GM19468 (cell line): ENCODE results near the gene DIS3L2.
"Not testable (repeated sequence)": the region's sequence is repeated elsewhere in the genome, so short reads cannot be mapped to it uniquely, and the experiment has no call there.

Source experiments
- ATAC-seq: cut with Tn5 transposase; IDR thresholded peaks from one replicate; pipeline ENCODE4 v1.9.1; 2021; ENCODE audit warnings: mild to moderate bottlenecking, moderate library complexity, moderate number of reproducible peaks; ENCODE audit not compliant: unreplicated experiment; ENCODE audit errors: extremely low read depth

Gene DIS3L2

GRCh38 chr2:232103140-232103737, 141.7 kb downstream of the DIS3L2 start:
- ATAC-seq: no peak

GRCh38 chr2:232104076-232104646, 142.6 kb downstream of the DIS3L2 start:
- ATAC-seq: no peak

GRCh38 chr2:232111551-232111950, 150.0 kb downstream of the DIS3L2 start:
- ATAC-seq: no peak

DNA sequence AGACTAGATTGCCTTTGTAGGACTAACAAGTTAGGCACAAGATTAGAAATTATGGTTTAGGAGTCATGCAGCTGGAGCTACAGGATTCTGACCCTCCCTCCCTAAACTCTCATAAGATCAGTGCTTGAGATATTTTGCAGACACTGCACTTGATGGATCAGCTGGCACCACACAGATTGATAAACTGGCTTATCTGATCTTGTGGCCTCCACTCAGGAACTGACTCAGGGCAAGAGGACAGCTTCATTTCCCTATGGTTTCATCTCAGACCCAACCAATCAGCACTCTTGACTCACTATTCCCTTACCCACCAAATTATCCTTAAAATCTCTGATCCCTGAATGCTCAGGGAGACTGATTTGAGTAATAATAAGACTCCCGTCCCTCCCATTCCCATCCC, 152.3 kb downstream of the DIS3L2 start:
- no peak for ATAC-seq

DNA sequence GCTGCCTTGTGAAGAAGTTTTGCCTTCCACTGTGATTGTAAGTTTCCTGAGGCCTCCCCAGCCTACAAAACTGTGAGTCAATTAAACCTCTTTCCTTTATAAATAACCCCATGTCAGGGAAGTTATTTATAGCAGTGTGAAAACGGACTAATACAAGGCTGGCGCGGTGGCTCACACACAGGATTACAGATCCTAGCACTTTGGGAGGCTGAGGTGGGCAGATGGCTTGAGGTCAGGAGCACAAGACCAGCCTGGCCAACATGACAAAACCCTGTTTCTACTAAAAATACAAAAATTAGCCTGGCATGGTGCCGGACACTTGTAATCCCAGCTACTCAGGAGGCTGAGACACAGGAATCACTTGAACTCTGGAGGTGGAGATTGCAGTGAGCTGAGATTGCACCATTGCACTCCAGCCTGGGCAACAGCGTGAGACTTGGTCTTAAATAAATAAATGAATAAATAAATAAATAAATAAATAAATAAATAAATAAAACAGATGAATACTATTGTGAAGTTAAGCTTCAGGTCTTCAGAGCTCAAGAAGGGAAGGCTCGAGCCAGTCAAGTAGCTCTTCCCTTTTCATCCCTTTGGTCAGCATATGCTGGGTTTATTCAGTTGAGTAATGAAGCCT, 154.3 kb downstream of the DIS3L2 start:
- not testable (repeated sequence) for ATAC-seq

DNA sequence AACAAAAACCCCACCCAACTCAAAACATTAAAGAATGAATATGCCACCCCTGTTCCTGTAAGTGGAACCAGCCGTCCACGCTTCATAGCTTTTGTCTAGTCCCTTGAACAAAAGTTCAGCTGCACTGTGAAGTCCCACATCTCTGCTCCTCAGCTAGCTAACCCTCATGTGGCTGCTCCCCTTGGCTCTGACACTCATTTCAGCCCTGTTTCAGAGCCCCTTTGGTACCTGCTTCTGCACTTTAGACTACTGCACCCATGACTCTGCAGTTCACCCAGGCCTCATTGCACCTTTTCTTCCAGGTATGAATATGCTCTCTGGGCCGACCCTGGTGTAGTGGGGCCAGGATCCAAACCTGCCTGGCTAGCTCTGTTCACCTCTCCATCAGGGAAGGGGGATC, 155.3 kb downstream of the DIS3L2 start:
- ATAC-seq: no peak

GRCh38 chr2:232117413-232117812, 155.9 kb downstream of the DIS3L2 start:
- ATAC-seq: no peak

- no peak for ATAC-seq
Observed at GRCh38 chr2:232120911-232121310, 159.4 kb downstream of the DIS3L2 start.

DNA sequence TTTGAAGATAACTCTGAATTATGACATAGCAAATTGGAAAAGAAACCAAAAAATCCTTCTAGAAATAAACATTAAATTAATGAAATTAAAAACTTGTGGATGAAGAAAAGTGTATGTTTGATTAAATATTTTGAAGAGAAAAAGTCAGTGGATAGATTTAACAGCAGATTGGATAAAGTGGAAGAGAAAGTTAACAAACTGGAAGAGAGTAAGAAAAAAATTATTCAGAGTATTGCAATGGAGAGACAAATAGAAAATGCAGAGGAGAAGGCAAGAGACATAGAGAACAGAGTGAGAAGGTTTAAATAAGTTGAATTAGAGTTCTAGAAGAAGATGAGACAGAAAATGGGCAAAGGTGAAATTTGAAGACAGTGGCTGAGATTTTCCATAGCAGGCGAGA, 162.8 kb downstream of the DIS3L2 start:
- no peak for ATAC-seq

DNA sequence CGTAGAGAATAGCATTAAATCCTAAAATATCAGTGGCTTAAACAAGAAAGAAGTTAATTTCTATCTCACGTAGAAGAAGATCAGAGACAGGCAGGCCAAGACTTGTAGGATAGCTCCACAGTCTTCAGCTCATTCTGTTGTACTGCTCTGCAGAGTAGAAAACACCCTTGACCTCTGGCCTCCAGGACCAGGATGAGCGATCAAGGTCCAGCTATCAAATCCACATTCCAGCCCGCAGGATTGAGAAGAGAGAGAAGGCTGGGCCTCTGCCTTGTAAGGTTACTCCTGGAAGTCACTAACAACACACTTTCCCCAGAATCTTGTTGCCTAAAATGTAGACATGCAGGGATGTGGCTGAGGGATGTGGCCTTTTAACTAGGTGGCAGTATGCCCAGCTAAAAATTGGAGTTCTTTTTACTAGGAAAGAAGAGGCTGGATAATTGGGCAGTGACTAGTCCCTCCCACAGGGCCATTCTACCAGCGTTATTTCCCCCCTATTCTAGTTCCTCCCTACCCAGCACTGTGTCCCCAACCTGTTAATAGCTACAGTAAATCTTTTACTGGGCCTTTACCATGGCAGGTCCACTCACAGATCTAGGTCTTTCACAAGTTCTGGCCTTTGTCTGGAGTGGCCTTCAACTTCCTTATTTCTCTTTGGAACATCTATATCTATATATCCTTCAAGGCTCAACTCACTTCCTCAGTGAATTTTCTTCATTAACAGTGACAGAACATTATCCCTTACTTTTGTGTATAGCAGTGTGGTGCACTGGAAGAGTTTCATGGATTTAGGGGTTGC, 165.0 kb downstream of the DIS3L2 start:
- ATAC-seq: no peak

DNA sequence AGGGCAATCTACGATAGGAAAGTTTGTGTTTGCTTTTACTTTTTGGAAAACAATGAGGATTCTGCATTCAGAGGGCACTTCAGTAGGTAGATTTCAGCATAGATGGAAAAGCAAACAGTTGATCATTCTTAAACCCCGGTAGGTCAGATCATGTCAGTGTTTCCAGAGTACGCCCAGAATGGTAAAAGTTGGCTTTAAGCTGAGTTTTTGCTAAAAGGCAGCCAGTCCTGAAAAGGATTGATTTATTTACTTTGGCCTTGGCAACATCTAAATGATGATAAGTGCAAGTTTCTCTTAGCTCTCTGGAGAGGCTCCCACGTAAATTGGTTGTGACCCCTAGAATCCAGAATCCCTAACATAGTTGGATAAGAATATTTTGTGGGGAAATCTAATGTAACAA, 168.0 kb downstream of the DIS3L2 start:
- no peak for ATAC-seq

GRCh38 chr2:232132181-232132580, 170.7 kb downstream of the DIS3L2 start:
- no peak for ATAC-seq

- no peak for ATAC-seq
Observed at GRCh38 chr2:232133078-232133477, 171.6 kb downstream of the DIS3L2 start.

DNA sequence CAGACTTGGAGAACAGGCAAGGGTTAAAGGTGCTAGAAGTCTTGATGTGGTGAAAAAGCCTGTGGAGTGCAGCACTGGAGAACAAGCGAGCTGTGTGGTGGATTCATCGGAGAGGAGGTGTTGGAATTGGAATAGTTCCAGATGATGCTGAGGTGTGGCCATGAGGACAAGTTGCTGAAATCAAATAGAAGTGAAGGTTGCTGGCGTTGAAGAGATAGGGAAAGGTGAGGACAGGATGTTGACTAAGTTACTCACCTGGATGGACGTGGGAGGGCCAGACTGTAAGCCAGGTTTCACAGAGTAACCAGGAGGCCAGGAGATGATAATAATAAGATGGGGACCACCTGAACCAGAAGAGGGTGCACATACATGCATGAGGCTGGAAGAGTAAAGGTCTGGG, 173.4 kb downstream of the DIS3L2 start:
- ATAC-seq: no peak

- no peak for ATAC-seq
Observed at GRCh38 chr2:232137356-232138147, 176.0 kb downstream of the DIS3L2 start.

- no peak for ATAC-seq
Observed at GRCh38 chr2:232138441-232138840, 176.9 kb downstream of the DIS3L2 start.

GRCh38 chr2:232139171-232139594, 177.7 kb downstream of the DIS3L2 start:
- ATAC-seq: no peak

- no peak for ATAC-seq
Observed at GRCh38 chr2:232139786-232140562, 178.5 kb downstream of the DIS3L2 start.

- no peak for ATAC-seq
Observed at GRCh38 chr2:232141591-232141990, 180.1 kb downstream of the DIS3L2 start.

DNA sequence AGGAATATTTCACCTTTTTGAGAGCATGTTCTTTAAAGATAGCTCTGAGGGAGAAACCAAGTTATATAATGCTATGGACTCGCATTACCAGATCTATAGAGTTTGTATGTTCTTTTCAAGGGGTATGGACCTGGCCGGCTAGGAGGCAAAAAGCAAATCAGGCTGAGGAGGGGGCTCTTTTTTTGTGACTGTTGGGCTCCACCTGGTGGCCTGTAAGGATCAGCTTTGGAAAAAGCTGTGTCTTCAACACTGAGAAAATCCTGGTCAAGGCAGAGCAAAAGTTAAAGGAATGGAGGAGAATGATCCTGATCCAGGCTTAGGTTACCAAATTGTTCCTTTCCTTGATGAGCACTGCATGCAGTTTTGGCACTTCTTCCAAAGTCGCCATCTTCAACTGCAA, 180.5 kb downstream of the DIS3L2 start:
- no peak for ATAC-seq
